Activated CD8-positive, alpha-beta memory T cell treated with anti-CD3 and anti-CD28 coated beads, Interleukin-2, amount 10 ng/mL, durations not matched to agents 7 days and 5 days (primary cell): ENCODE measurements around the gene KHDC3L. TPM values are rescaled to one million over a fixed set of nuclear protein-coding genes. Genes with fewer than 3 reads are reported as not detected.

Source experiments
- total RNA-seq, 2 experiments: library from RNA; stranded (reverse); gene quantifications; one replicate each; pipeline ENCODE4 v1.2.3, GENCODE V29; 2021

KHDC3L gene
- total RNA-seq, 2 experiments from 2014 or later = not detected

Other genes with a start within 250 kb of the KHDC3L start
- under 1 TPM in 1 of 2 experiments, not detected in 1; 0.67 TPM for gene KHDC1L, start 137.2 kb upstream of the KHDC3L start, total RNA-seq
- 10 to 100 TPM in 1 of 2 experiments, 1 to 10 TPM in 1; 9.2 to 12.5 TPM for gene KHDC1, start 99.5 kb upstream of the KHDC3L start, total RNA-seq
- gene DPPA5, start 8.4 kb upstream of the KHDC3L start, total RNA-seq = not detected
- gene OOEP, start 7.2 kb downstream of the KHDC3L start, total RNA-seq = 1 to 10 TPM in 1 of 2 experiments, under 1 TPM in 1; 0.40 to 1.1 TPM
- gene DDX43, start 32.2 kb downstream of the KHDC3L start, total RNA-seq = 1 to 10 TPM in 1 of 2 experiments, under 1 TPM in 1; 0.77 to 1.3 TPM
- 10 to 100 TPM; 54.3 to 58.9 TPM for gene CGAS, start 89.6 kb downstream of the KHDC3L start, total RNA-seq
- 10 to 100 TPM; 65.8 to 66.6 TPM for gene MTO1, start 99.1 kb downstream of the KHDC3L start, total RNA-seq
- 1,000 to 10,000 TPM; 5,026 to 6,984 TPM for gene EEF1A1, start 158.4 kb downstream of the KHDC3L start, total RNA-seq